ENCODE measurements around the gene ZBTB20.
"Not testable (repeated sequence)": the region's sequence is repeated elsewhere in the genome, so short reads cannot be mapped to it uniquely, and the experiment has no call there.

The ZBTB20 gene

GRCh38 chr3:115120597-115120996, 26.5 kb downstream of the ZBTB20 start:
- TF ChIP-seq, protein P1, sequence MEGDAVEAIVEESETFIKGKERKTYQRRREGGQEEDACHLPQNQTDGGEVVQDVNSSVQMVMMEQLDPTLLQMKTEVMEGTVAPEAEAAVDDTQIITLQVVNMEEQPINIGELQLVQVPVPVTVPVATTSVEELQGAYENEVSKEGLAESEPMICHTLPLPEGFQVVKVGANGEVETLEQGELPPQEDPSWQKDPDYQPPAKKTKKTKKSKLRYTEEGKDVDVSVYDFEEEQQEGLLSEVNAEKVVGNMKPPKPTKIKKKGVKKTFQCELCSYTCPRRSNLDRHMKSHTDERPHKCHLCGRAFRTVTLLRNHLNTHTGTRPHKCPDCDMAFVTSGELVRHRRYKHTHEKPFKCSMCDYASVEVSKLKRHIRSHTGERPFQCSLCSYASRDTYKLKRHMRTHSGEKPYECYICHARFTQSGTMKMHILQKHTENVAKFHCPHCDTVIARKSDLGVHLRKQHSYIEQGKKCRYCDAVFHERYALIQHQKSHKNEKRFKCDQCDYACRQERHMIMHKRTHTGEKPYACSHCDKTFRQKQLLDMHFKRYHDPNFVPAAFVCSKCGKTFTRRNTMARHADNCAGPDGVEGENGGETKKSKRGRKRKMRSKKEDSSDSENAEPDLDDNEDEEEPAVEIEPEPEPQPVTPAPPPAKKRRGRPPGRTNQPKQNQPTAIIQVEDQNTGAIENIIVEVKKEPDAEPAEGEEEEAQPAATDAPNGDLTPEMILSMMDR (IDR thresholded peaks at IDR 0.05; ENCODE audit: low read depth, low read length, missing control alignments), result no peak
- DNase-seq (ENCODE audit: low read depth), result no peak
- no peak overlapping the region for H3K4me3 ChIP-seq (ENCODE audit: low read depth, low read length)

- TF ChIP-seq, protein P1 (IDR thresholded peaks at IDR 0.05; ENCODE audit: low read depth, low read length, missing control alignments), result no peak
- no peak overlapping the region for H3K4me3 ChIP-seq (ENCODE audit: low read depth, low read length)
- DNase-seq (ENCODE audit: low read depth), result no peak
Observed at GRCh38 chr3:115113367-115113766, 33.7 kb downstream of the ZBTB20 start.

GRCh38 chr3:115111632-115112031, 35.5 kb downstream of the ZBTB20 start:
- TF ChIP-seq, protein P1 (IDR thresholded peaks at IDR 0.05; ENCODE audit: low read depth, low read length, missing control alignments), result no peak
- no peak for DNase-seq (ENCODE audit: low read depth)
- H3K4me3 ChIP-seq (ENCODE audit: low read depth, low read length), result no peak overlapping the region

GRCh38 chr3:115110830-115111229, 36.3 kb downstream of the ZBTB20 start:
- no peak for DNase-seq (ENCODE audit: low read depth)
- TF ChIP-seq, protein P1 (IDR thresholded peaks at IDR 0.05; ENCODE audit: low read depth, low read length, missing control alignments), result no peak
- H3K4me3 ChIP-seq (ENCODE audit: low read depth, low read length), result no peak overlapping the region

GRCh38 chr3:115110066-115110465, 37.0 kb downstream of the ZBTB20 start:
- H3K4me3 ChIP-seq (ENCODE audit: low read depth, low read length); DNase-seq (ENCODE audit: low read depth): not testable (repeated sequence)

- no peak for DNase-seq (ENCODE audit: low read depth)
- TF ChIP-seq, protein P1 (IDR thresholded peaks at IDR 0.05; ENCODE audit: low read depth, low read length, missing control alignments), result no peak
- H3K4me3 ChIP-seq (ENCODE audit: low read depth, low read length), result no peak overlapping the region
Observed at GRCh38 chr3:115108614-115109013, 38.5 kb downstream of the ZBTB20 start.

DNA sequence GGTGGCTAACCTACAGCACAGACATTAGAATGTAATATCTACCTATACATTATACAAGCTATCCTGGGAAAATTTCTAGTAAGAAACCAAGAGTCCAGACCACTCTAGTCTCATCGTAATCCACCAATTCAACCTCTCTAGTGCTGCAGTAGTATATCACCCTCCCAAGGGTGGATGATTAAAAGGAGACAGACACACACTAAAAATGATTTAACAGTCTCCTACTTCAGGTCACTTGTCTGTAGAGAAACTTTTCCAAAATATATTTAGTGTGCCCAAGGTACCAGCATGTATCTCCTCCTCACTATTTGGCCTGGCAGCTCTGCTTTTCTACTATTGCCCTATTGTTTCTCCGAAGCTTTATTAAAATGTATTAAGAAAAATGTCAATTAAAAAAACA, 45.0 kb downstream of the ZBTB20 start:
- no peak overlapping the region for H3K4me3 ChIP-seq (ENCODE audit: low read depth, low read length)
- DNase-seq (ENCODE audit: low read depth), result no peak
- TF ChIP-seq, protein P1 (IDR thresholded peaks at IDR 0.05; ENCODE audit: low read depth, low read length, missing control alignments), result no peak

Data from GM12864 (cell line).